Osteocyte (in vitro differentiated cells): ENCODE measurements around the gene SF3A1. TPM values are rescaled to one million over a fixed set of nuclear protein-coding genes. Genes with fewer than 3 reads are reported as not detected.

Experiments
- DNase-seq: peaks from one replicate; pipeline ENCODE4 v3.0.0; 2021; ENCODE audit warnings: mixed read lengths; ENCODE audit not compliant: unreplicated experiment; ENCODE audit errors: extremely low spot score
- H3K27ac Mint-ChIP-seq: one replicate; pipeline ENCODE4 v1.8.0; 2021; ENCODE audit warnings: mild to moderate bottlenecking, mixed read lengths; ENCODE audit not compliant: unreplicated experiment
- H3K27me3 Mint-ChIP-seq: one replicate; pipeline ENCODE4 v1.8.0; 2021; ENCODE audit warnings: mixed read lengths; ENCODE audit not compliant: unreplicated experiment
- H3K36me3 Mint-ChIP-seq: one replicate; pipeline ENCODE4 v1.8.0; 2021; ENCODE audit warnings: mixed read lengths; ENCODE audit not compliant: unreplicated experiment
- H3K4me1 Mint-ChIP-seq: one replicate; pipeline ENCODE4 v1.8.0; 2021; ENCODE audit warnings: mixed read lengths; ENCODE audit not compliant: unreplicated experiment
- H3K4me3 Mint-ChIP-seq: one replicate; pipeline ENCODE4 v1.8.0; 2021; ENCODE audit warnings: mild to moderate bottlenecking, moderate library complexity, mixed read lengths; ENCODE audit not compliant: unreplicated experiment
- H3K9me3 Mint-ChIP-seq: one replicate; pipeline ENCODE4 v1.8.0; 2021; ENCODE audit warnings: mixed read lengths; ENCODE audit not compliant: unreplicated experiment
- CTCF ChIP-seq: fragments of 200-600 bp; sonication (generic); IDR thresholded peaks from 2 replicates; pipeline ENCODE4 v1.5.0; 2021; ENCODE audit warnings: antibody characterized with exemption, mild to moderate bottlenecking, moderate library complexity
- total RNA-seq: library from RNA; stranded (reverse); gene quantifications from 2 replicates; pipeline ENCODE4 v1.2.1, GENCODE V29; 2021

Gene SF3A1
- total RNA-seq, 1 donor from 2014 or later, result 170 TPM

DNA sequence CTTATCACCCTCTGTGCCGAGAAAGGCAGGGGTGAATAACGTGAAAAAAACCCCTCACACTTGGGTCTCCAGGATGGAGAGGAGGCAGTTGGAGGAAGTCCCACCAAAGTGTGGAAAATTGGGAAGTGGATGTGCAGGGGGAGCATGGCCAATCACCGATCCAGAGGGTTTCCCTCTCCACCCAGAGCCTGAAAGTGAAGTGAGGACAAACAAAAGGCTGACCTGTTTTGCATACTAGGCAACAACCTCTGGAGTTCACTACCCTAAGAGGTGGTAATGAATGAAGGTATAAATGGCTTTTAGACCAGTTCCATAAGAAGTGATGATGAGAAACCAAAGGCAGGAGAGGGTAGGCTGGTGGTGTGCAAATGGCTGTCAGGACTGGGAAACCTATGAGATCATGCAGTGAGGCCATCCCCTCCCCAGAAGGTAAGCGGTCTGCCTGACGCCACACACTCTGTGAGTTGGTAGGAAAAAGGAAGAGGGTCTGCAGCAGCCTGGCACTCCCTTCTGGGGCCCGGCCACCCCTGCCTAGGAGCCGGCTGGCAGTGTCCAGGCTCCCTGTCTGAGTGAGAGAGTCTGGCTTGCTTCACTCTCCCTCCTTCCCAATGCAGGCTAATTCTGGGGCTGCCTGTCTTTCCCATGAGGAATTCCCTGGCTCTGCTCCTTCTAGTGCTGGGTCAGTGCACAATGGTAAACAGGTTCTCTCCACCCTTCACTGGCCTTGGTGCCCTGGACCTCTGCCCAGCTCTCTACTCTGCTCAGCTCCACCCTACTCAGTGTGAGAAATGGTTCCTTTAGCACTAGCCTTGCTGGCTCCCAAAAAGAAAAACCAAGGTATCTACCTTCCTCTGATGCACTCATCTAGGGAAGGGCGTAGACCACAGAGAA, 45.6 kb downstream of the SF3A1 start:
- no peak for TF ChIP-seq CTCF
- DNase-seq, result no peak
- no peaks in the 10 kb centered on the region for H3K9me3 Mint-ChIP-seq

DNA sequence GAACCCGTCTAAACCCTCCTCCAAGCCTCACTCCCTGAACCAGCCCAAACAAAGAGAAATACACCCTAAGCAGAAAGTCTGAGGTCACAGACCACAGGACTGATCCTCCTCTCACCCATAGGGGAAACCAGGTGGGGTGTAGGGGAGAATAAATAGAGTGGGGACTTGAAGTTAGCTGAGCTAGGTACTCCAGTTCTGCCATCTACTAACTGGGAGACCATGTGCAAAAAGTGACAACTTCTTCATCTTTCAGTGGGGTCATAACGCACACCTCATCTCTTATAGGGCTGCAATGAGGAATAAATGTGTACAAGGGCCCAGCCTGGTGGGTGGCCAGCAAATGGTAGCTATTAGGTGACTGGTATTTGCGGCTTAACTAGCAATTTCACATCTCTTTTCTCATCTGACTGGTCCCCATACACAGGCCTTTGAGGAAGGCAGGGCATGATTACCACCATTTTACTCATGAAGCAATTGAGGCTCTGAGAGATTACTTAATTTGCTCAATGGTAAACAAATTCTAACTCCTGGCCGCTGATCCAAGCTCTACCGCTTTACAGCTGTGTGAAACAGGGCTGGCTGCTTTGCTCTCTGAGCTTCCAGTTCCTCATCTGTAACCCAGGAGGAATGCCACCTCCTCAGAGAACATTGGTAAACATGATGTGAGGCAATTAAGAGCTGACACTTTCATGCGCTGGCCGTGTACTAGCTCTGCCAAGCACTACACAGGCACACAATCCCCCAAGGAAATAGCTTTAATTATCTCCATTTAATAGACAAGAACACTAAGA, 46.5 kb downstream of the SF3A1 start:
- H3K27me3 Mint-ChIP-seq, result no peaks in the 10 kb centered on the region

More for the DNA sequence above, 45.6 kb downstream of the SF3A1 start:
- H3K4me1 Mint-ChIP-seq, result peaks cover 45% of the 10 kb centered on the region
- H3K27me3 Mint-ChIP-seq, result no peaks in the 10 kb centered on the region
- no peak overlapping the region for H3K4me3 Mint-ChIP-seq
- peaks cover 2% of the 10 kb centered on the region for H3K36me3 Mint-ChIP-seq
- peak overlapping the region; percentile 35 for H3K27ac Mint-ChIP-seq

GRCh38 chr22:30308518-30309230, 48.0 kb downstream of the SF3A1 start:
- peaks cover 2% of the 10 kb centered on the region for H3K36me3 Mint-ChIP-seq
- H3K27me3 Mint-ChIP-seq, result no peaks in the 10 kb centered on the region
- no peak overlapping the region for H3K4me3 Mint-ChIP-seq
- H3K9me3 Mint-ChIP-seq, result no peaks in the 10 kb centered on the region
- no peak for TF ChIP-seq CTCF
- no peak for DNase-seq
- H3K27ac Mint-ChIP-seq, result no peak overlapping the region
- peaks cover 58% of the 10 kb centered on the region for H3K4me1 Mint-ChIP-seq

More for the DNA sequence above, 46.5 kb downstream of the SF3A1 start:
- Mint-ChIP-seq H3K27ac (no peak overlapping the region), H3K36me3 (peaks cover 2% of the 10 kb centered on the region), H3K4me1 (peaks cover 45% of the 10 kb centered on the region), H3K9me3 (no peaks in the 10 kb centered on the region), H3K4me3 (no peak overlapping the region)
- TF ChIP-seq CTCF, result no peak
- no peak for DNase-seq

- Mint-ChIP-seq H3K4me1 (peaks cover 63% of the 10 kb centered on the region), H3K36me3 (peaks cover 2% of the 10 kb centered on the region), H3K27me3 (no peaks in the 10 kb centered on the region), H3K9me3 (no peaks in the 10 kb centered on the region), H3K4me3 (no peak overlapping the region), H3K27ac (peak overlapping the region; percentile 36)
- no peak for DNase-seq
- no peak for TF ChIP-seq CTCF
These were observed 48.6 kb downstream of the SF3A1 start for GRCh38 chr22:30308093-30308492.
